Activated T-cell treated with anti-CD3 and anti-CD28 coated beads, Interleukin-2, amount 50 U/mL, for 4 hours (primary cell): ENCODE data around the gene GP1BB. TPM values are rescaled to one million over a fixed set of nuclear protein-coding genes. Genes with fewer than 3 reads are reported as not detected.

Source experiments
- ATAC-seq, 2 donors: fragments of 200-7000 bp; cut with Tn5 transposase; one replicate each; pipeline ENCODE4 v1.10.0; 2021
- DNase-seq: peaks from one replicate; pipeline ENCODE4 v3.0.0-alpha.2; 2020
- H3K27me3 Mint-ChIP-seq: one replicate; pipeline ENCODE4 v1.8.0; 2021; ENCODE audit warnings: low read depth, mixed read lengths
- H3K36me3 Mint-ChIP-seq: one replicate; pipeline ENCODE4 v1.8.0; 2022; ENCODE audit warnings: mixed read lengths; ENCODE audit not compliant: insufficient read depth
- H3K4me1 Mint-ChIP-seq: one replicate; pipeline ENCODE4 v1.8.0; 2021; ENCODE audit warnings: low read depth, mixed read lengths
- H3K4me3 Mint-ChIP-seq: one replicate; pipeline ENCODE4 v1.8.0; 2021; ENCODE audit warnings: mild to moderate bottlenecking, moderate library complexity, mixed read lengths
- H3K9me3 Mint-ChIP-seq: one replicate; pipeline ENCODE4 v1.8.0; 2021; ENCODE audit warnings: mixed read lengths
- total RNA-seq, 3 donors: library from RNA; stranded (reverse); gene quantifications; one replicate each; pipeline ENCODE4 v1.2.1, GENCODE V29; 2021

The GP1BB gene
- total RNA-seq, 3 donors from 2014 or later: 0.25 to 0.37 TPM; not detected in 1

DNA sequence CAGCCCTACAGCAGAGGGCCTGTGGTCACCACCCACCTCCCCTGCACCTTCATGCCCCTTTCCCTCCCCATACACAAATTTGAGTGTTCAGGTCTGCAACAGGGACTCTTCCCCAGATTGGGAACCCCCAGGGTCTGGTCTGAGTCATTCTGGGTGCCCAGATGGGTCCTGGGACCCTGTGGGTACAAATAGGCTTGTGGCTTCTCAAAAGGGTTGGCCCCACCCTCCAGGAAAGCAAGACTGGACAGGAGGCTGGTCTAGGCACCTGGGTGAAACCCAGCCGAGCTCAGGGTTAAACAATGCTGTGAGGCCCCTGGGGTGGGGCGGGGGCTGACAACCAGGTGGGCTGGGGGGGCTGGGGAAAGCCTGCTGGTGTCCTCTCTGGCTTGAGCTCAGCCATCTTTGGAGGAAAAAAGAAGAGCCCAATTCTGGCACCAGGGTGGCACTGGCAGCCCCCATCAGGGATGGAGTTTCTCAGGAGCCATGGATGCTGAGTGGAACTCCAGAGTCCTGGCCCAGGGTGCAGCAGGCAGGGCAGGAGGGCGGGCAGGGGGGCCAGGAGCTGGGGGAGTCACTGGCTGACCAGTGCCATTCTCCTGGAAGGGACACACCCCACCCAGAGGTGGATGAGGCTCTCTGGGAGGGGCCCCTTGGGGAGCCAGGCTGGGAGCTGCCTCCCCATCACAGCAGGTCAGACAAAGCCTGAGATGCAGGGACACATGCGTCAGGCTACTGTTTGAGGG lies 8.0 kb upstream of the GP1BB start:
- peak overlapping the region; percentile 47 for H3K4me3 Mint-ChIP-seq
- DNase-seq (no peak), ATAC-seq (no peak)
- H3K27me3 Mint-ChIP-seq: peaks cover 32% of the 10 kb centered on the region
- no peaks in the 10 kb centered on the region for H3K9me3 Mint-ChIP-seq
- peaks cover 14% of the 10 kb centered on the region for H3K4me1 Mint-ChIP-seq
- no peaks in the 10 kb centered on the region for H3K36me3 Mint-ChIP-seq

DNA sequence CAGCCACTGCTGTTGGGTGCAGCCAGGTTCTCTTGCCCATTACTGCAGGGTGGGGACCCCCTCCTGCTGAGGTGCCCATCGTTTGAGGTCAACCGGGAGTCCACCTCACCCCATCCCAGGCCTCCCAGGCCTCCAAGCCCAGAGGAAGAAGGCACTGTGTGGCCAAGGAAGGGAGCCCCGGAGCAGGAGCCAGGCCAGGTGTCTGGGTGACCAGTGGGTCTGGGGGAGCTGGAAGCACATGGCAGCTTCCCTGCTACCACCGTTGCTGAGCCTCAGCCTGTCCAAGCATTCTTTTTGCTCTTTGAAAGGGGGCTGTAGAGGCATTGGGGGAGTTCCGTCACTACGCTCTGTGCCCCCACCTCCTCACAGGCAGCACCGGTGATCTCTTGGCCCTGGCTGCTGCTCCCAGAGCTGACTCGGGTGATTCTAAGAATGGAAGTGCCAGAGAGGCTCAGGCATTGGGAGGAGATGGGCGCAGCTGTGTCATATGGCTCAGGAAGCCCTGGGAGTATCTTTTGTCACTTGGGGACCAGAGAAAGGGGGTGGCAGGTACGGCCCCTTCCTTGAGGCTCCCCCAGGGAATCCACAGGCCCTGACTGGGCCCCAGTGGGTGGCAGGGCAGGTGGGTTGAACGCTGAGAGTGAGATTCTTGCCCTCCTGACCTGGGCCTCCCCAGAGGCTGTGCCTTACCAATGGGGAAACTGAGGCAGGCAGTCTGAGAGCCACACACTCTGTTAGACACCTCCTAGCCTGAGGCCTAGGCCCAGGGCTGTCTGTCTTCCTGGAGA lies 7.1 kb upstream of the GP1BB start:
- Mint-ChIP-seq H3K4me1 (peaks cover 14% of the 10 kb centered on the region), H3K27me3 (peaks cover 41% of the 10 kb centered on the region), H3K36me3 (no peaks in the 10 kb centered on the region), H3K9me3 (no peaks in the 10 kb centered on the region), H3K4me3 (no peak overlapping the region)
- no peak for ATAC-seq
- no peak for DNase-seq

DNA sequence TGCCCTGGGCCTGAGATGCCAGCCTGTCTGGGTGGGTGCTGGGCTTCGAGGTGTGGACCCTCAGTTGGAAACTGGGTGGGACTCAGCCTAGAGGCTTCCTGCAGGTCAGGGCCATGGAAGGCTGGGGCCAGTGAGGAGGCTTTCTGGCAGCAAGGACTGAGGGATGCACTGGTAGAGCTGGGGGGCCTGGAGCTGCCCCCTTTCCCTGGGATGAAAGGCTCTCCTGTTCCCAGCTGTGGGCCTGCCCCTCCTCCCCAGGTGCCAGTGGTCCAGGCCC lies 6.6 kb upstream of the GP1BB start:
- no peaks in the 10 kb centered on the region for H3K9me3 Mint-ChIP-seq
- ATAC-seq: no peak
- peaks cover 15% of the 10 kb centered on the region for H3K4me1 Mint-ChIP-seq
- peaks cover 45% of the 10 kb centered on the region for H3K27me3 Mint-ChIP-seq
- H3K36me3 Mint-ChIP-seq: no peaks in the 10 kb centered on the region
- no peak for DNase-seq
- no peak overlapping the region for H3K4me3 Mint-ChIP-seq

DNA sequence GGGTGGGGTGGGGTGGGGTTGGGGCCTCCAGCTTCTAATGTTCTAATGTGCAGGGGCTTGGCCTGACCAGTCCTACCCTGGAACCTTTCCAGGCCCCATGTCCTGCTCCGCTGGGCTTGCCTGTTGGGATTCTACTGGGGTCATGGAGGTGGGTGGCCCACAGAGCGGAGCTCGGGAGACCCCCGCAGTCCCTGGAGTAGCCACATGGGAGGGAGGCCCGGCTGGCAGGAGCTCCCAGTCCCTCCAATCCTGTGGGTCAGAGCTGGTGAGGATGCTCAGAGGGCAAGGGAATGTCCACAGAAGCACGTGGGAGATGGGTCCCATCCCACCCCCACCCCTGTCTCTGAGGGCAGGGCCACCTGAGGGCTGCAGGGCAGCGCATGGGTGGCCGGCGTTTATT lies 6.2 kb upstream of the GP1BB start:
- peaks cover 15% of the 10 kb centered on the region for H3K4me1 Mint-ChIP-seq
- H3K4me3 Mint-ChIP-seq: no peak overlapping the region
- no peaks in the 10 kb centered on the region for H3K36me3 Mint-ChIP-seq
- H3K27me3 Mint-ChIP-seq: peaks cover 47% of the 10 kb centered on the region
- H3K9me3 Mint-ChIP-seq: no peaks in the 10 kb centered on the region
- ATAC-seq: no peak
- DNase-seq: no peak

DNA sequence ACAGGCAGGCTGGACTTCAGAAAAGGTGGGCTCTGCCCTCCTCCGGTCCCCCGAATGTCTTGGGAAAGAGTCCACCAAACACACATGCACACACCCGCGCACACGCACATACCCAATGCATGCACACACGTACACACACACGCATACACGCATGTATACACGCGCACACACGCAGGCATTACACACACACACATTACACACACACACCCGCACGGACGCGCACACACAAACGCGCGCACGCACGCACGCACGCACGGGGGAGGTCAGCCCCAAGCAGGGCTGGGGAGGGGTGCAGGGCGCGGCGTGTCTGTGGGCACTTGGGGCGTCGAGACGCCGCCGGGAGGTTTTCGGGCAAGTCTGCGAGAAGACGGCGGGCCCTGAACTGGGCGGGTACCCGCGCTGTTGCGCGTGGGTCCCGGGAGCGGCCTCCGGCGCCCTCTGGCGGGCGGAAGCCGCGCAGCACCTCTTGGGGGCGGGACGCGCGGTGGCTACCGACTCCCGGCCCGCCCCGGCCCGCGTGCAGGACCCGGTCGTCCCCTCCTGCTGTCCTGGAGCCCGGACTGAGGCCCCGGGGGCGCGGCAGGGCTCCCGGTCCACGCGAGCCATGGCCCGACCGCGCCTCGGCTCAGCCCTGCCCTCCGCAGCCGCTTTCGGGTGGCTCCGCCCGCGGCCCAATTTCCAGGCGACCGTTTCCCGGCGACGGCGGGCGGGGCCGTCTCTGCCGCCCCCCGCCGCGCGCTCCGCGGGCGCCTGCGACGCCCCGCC lies 5.5 kb upstream of the GP1BB start:
- Mint-ChIP-seq H3K36me3 (no peaks in the 10 kb centered on the region), H3K4me1 (peaks cover 15% of the 10 kb centered on the region), H3K4me3 (peak overlapping the region; percentile 62), H3K9me3 (no peaks in the 10 kb centered on the region), H3K27me3 (peaks cover 50% of the 10 kb centered on the region)
- DNase-seq (peak; percentile 81), ATAC-seq (peak; percentile 89 to 91)

DNA sequence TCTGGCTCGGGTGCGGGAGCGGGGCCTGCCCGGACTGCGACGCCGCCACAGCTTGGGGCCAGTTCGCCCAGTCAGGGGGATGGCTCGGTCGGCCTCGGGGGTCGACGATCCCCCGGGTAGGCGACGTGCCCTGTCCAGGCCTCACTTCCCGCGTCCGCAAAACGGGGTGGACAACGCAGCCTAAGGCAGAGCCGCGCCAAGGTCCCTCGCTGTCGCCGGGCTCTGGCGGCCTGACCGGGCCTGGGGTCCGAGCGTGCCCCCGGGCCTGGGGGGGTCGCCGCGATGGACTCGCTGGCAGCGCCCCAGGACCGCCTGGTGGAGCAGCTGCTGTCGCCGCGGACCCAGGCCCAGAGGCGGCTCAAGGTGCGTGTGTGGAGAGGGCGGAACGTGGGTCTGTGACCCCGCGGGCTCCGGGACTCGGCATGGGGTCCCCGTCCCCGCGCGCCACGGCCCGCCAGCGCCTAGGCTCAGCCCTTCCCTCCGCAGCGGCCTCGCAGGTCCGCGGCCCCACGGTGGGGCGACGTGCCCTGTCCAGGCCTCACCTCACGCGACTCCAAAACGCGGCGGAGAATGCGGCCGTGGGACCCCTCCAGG lies 4.8 kb upstream of the GP1BB start:
- no peaks in the 10 kb centered on the region for H3K36me3 Mint-ChIP-seq
- H3K27me3 Mint-ChIP-seq: peaks cover 50% of the 10 kb centered on the region
- H3K4me3 Mint-ChIP-seq: no peak overlapping the region
- ATAC-seq (peak in 1 of 2 donors; percentile 4), DNase-seq (no peak)
- H3K4me1 Mint-ChIP-seq: peaks cover 17% of the 10 kb centered on the region
- no peaks in the 10 kb centered on the region for H3K9me3 Mint-ChIP-seq

DNA sequence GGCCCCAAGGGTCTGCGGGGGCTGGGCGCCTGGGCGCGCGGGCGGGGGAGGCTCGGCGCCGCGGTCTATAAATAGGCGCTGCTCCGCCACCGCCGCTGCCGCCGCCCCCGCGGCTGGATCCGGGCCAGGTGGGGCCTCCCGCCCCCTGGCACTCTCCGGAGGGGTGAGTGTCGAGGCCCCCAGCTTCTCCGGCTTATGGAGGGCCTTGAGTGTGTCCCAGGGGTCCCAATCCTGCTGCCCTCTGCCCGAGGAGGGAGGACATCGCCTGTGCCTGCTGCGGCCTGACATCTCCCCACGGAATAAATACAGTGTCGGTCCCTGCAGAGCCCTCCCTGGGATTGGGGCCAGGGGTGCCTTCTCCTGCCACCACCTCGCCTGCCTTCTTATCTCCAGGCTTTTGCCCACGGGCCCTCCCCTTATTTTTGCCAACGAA lies 4.3 kb upstream of the GP1BB start:
- peaks cover 15% of the 10 kb centered on the region for H3K4me1 Mint-ChIP-seq

DNA sequence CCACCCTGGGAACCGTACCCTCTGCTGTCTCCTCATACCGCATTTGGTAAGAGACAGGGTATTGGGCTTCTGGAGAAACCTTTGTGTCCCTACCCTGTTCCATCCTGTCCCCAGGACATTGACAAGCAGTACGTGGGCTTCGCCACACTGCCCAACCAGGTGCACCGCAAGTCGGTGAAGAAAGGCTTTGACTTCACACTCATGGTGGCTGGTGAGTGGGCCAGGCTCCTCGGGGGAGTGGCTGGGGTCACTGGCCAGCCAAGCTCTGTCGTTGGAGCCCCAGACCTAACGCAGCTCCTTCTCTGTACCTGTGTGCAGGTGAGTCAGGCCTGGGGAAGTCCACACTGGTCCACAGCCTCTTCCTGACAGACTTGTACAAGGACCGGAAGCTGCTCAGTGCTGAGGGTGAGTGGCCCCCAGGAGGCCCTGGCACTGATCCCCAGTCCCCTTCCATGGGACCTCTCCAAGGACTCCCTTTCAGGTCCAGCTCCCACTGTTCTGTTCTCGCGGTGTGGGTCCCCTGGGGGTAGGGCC lies 3.8 kb upstream of the GP1BB start:
- Mint-ChIP-seq H3K4me3 (peak overlapping the region; percentile 60), H3K9me3 (no peaks in the 10 kb centered on the region), H3K4me1 (peaks cover 17% of the 10 kb centered on the region), H3K27me3 (peaks cover 49% of the 10 kb centered on the region), H3K36me3 (no peaks in the 10 kb centered on the region)
- ATAC-seq: no peak
- DNase-seq: no peak

More for the DNA sequence above, 4.3 kb upstream of the GP1BB start:
- Mint-ChIP-seq H3K36me3 (no peaks in the 10 kb centered on the region), H3K27me3 (peaks cover 46% of the 10 kb centered on the region), H3K4me3 (peak overlapping the region; percentile 60), H3K9me3 (no peaks in the 10 kb centered on the region)
- no peak for ATAC-seq
- peak; percentile 47 for DNase-seq

DNA sequence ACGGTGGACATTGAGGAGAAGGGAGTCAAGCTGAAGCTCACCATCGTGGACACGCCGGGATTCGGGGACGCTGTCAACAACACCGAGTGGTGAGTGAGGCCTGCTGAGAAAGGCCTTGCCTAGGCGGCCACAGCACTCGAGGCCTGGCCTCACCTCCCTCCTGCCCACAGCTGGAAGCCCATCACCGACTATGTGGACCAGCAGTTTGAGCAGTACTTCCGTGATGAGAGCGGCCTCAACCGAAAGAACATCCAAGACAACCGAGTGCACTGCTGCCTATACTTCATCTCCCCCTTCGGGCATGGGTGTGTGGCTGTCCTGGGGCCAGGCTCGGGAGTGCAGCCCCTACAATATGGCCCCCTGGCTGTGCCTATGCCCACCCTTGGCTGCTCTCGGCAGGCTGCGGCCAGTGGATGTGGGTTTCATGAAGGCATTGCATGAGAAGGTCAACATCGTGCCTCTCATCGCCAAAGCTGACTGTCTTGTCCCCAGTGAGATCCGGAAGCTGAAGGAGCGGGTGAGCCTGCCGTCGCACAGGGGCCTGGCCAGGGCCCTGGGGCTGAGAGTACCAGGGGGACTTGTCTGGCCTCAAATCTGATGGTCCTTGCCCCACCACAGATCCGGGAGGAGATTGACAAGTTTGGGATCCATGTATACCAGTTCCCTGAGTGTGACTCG lies 3.0 kb upstream of the GP1BB start:
- no peak for DNase-seq
- Mint-ChIP-seq H3K36me3 (no peaks in the 10 kb centered on the region), H3K27me3 (peaks cover 56% of the 10 kb centered on the region), H3K4me1 (peaks cover 18% of the 10 kb centered on the region), H3K9me3 (no peaks in the 10 kb centered on the region), H3K4me3 (no peak overlapping the region)
- ATAC-seq: no peak

DNA sequence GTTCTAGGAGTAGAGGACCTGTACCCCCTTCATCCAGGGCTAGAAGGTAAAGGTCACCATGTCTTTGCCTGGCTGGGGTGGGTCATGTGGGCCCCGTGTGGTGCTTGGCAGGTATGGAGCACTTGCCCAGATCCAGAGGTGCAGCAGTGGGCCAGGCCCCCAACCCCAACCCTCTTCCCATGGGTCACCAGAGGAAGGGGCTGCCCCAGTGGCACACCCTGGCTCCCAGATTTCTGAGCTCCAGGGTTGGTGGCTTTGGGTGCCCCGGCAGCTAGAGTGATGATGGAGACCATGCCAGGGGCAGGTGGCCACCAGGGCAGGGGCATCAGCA lies 2.4 kb upstream of the GP1BB start:
- ATAC-seq (no peak), DNase-seq (no peak)
- H3K4me3 Mint-ChIP-seq: no peak overlapping the region
- peaks cover 18% of the 10 kb centered on the region for H3K4me1 Mint-ChIP-seq
- no peaks in the 10 kb centered on the region for H3K36me3 Mint-ChIP-seq
- H3K27me3 Mint-ChIP-seq: peaks cover 59% of the 10 kb centered on the region
- no peaks in the 10 kb centered on the region for H3K9me3 Mint-ChIP-seq

DNA sequence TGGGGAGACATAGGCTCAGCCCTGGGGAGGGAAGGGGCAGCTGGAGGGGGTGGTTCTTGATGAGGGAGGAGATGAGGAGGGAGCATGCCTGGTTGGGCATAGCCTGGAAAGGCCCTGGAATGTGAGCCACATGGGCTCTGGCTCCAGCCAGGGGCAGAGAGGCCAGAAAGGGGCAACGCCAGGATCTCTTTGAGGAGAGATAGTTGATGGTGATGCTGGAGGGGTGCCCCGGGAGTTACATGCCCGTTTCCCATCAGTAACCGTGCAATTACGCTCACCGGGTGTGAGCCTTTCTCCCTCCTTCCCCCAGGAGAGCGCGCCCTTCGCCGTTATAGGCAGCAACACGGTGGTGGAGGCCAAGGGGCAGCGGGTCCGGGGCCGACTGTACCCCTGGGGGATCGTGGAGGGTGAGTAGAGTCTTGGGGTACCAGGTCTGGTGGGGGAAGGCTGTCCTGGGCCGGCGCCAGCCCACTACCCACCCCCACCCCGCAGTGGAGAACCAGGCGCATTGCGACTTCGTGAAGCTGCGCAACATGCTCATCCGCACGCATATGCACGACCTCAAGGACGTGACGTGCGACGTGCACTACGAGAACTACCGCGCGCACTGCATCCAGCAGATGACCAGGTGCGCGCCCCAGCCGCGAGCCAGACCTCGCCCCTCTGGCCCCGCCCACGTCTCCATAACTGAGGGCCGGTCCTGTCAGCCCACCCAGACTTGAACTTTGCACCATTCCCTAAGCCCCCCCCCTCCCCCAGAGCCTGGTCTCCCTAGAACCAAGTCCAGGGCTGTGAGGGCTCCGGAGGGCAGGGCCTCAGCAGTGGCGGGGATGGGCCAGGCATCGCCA lies 1.8 kb upstream of the GP1BB start:
- H3K4me1 Mint-ChIP-seq: peaks cover 18% of the 10 kb centered on the region
- no peaks in the 10 kb centered on the region for H3K9me3 Mint-ChIP-seq
- ATAC-seq (no peak), DNase-seq (no peak)
- no peaks in the 10 kb centered on the region for H3K36me3 Mint-ChIP-seq
- H3K27me3 Mint-ChIP-seq: peaks cover 55% of the 10 kb centered on the region
- H3K4me3 Mint-ChIP-seq: no peak overlapping the region

DNA sequence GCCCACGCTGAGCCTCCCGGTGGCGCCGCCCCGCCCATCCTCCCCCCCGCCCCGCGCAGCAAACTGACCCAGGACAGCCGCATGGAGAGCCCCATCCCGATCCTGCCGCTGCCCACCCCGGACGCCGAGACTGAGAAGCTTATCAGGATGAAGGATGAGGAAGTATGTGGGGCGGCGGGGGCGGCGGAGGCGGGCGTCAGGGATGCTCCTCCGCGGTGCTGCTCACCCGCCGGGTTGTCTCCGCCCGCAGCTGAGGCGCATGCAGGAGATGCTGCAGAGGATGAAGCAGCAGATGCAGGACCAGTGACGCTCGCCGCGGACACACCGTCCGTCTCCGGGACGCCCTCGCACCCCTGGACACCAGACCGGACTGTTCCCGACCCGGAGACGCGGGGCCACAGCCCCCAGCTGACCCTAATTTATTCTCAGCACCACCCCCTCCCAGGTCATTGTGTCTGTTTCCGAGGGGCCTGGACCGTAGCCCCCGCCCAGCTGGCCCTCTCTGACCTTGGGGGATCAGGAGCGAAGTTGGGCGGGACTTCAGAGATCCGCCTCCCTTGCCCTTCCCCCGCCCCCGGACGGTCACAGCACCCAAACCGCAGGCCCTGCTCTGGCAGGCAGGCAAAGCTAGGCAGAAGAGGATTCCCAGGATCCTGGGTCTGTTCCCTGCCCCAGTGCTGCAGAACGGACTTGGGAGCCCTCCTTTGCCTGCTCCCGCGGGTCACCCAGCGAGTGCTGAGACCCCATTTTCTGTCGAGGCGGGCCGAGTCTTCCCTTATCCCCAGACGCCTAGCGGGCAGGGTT lies 959 bp upstream of the GP1BB start:
- H3K9me3 Mint-ChIP-seq: no peaks in the 10 kb centered on the region
- no peaks in the 10 kb centered on the region for H3K36me3 Mint-ChIP-seq
- H3K27me3 Mint-ChIP-seq: peaks cover 55% of the 10 kb centered on the region
- H3K4me1 Mint-ChIP-seq: peaks cover 18% of the 10 kb centered on the region
- DNase-seq: no peak
- no peak overlapping the region for H3K4me3 Mint-ChIP-seq
- no peak for ATAC-seq

DNA sequence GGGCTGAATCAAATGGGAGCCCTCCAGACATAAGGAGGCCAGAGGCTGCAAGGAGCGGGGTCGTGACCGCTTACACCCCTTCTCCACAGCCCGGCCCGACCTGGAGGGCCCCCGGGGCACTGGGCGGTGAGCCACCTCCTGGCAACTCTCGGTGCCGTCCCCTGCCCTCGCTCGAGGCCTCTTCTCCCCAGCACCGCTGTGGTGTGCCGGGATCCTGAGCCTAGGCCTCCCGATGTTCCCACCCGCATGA lies 432 bp upstream of the GP1BB start:
- H3K4me1 Mint-ChIP-seq: peaks cover 16% of the 10 kb centered on the region
- ATAC-seq (no peak), DNase-seq (no peak)
- H3K27me3 Mint-ChIP-seq: peaks cover 52% of the 10 kb centered on the region
- H3K9me3 Mint-ChIP-seq: no peaks in the 10 kb centered on the region
- no peak overlapping the region for H3K4me3 Mint-ChIP-seq
- no peaks in the 10 kb centered on the region for H3K36me3 Mint-ChIP-seq
